HL-60/S4 treated with retinoic acid at 250 ng/mL for 4 days and 3 days (cell line): ENCODE results near the gene ZBTB37.
"Not testable (repeated sequence)": the region's sequence is repeated elsewhere in the genome, so short reads cannot be mapped to it uniquely, and the experiment has no call there.

ENCODE experiments used
- in situ Hi-C: fragments of 300-500 bp; cut with MboI; formaldehyde crosslinking; loops from 2 replicates; pipeline ENCODE4 v1.7.0; 2022; ENCODE audit warnings: low sequenced_read_pairs

Gene ZBTB37

GRCh38 chr1:173868266-173869020 lies at the start of gene ZBTB37:
Gene ZBTB37 (plus strand): TSS chr1:173868380. CDS start chr1:173870226, 1,846 bp downstream.
- in situ Hi-C loops = no loop called here

- in situ Hi-C loops = no loop called here
Measured at GRCh38 chr1:173818459-173818858, 49.7 kb upstream of the ZBTB37 start.

DNA sequence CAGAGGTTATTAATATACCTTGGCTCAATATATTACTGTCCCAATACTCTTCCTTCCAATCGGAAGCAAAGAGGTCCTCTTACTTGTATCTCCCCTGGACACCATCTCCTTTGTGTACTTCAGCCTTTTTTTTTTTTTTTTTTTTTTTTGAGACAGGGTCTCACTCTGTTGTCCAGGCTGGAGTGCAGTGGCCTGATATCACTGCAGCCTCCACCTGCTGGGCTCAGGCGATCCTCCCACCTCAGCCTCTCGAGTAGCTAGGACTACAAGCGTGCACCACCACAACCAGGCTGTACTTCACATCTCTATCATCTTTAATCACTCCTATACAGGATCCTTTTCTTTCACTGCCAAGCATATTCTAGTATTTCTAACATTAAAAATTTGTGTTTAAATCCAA lies 46.5 kb upstream of the ZBTB37 start:
- in situ Hi-C loops = no loop called here

GRCh38 chr1:173823781-173824314 lies 44.3 kb upstream of the ZBTB37 start:
- in situ Hi-C loops = no loop called here

- in situ Hi-C loops = loop anchor here (25.0 kb wide), 2 partner anchors 387 to 1087 kb away; no protein-coding TSS in a partner anchor
Measured at GRCh38 chr1:173824315-173825081, 43.7 kb upstream of the ZBTB37 start, which contains the start of the genes CENPL and DARS2. Gene CENPL (minus strand): TSS chr1:173824883. CDS start chr1:173811299, 13,584 bp downstream. Gene DARS2 (plus strand): TSS chr1:173824673. CDS start chr1:173825230, 557 bp downstream.

- in situ Hi-C loops = loop anchor here (25.0 kb wide), 2 partner anchors 390 to 1090 kb away; no protein-coding TSS in a partner anchor
Measured at GRCh38 chr1:173827611-173828010, 40.6 kb upstream of the ZBTB37 start.

DNA sequence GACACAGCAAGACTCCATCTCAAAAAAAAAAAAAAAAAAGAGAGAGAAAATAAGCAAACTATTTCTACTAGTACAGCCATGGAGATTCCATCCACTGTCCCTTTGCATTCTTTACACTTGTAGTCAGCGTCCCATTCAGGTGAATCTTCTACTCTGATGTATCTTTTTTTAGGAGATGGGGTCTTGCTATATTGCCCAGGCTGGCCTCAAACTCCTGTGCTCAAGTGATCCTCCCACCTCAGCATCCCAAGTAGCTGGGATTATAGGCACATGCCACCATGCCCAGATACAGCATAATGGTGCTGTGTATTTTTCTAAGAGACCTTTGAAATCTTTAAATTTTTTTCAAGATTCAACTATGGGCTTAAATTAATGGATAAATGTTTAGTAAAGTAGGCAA lies 35.4 kb upstream of the ZBTB37 start:
- in situ Hi-C loops = loop anchor here (25.0 kb wide), 2 partner anchors 395 to 1095 kb away; no protein-coding TSS in a partner anchor

DNA sequence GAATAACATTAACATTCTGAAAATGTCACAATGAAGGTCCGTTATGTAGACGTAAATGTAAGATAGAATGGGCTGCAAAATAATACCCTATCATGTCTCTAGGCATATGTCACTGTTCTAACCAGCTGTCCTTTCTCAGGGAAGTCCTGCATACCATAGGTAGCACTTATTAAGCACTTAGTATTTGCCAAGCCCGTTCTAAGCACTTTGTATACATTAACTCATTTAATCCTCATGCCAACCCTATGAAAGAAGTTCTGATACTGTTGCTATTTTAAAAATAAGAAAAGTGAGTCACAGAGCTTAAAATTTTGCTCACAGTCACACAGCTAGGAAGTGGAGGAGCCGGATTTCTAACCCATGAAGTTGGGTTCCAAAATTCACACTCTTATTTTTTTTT lies 16.1 kb upstream of the ZBTB37 start:
- in situ Hi-C loops = no loop called here

GRCh38 chr1:173853074-173853473 lies 15.1 kb upstream of the ZBTB37 start:
- in situ Hi-C loops = no loop called here

GRCh38 chr1:173856014-173856413 lies 12.2 kb upstream of the ZBTB37 start:
- in situ Hi-C loops = no loop called here

DNA sequence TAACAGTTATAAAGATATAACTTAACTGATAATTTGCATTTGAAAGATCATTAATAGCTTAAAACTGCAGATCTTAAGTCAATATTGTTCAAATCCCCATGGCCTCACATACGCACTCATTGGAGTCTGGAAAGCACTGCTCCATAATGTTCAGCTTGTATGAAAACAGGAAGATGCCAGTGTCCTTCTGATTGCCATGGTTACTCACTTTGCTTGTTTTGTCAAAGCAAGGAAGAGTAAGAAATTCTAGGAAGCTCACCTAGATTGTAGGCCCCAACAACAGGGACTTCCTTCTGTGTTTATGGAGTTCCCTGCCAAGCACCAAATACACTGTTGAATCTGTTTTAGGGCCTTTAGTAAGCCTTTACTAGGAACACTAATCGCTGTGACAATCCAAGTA lies 11.3 kb upstream of the ZBTB37 start:
- in situ Hi-C loops = no loop called here

DNA sequence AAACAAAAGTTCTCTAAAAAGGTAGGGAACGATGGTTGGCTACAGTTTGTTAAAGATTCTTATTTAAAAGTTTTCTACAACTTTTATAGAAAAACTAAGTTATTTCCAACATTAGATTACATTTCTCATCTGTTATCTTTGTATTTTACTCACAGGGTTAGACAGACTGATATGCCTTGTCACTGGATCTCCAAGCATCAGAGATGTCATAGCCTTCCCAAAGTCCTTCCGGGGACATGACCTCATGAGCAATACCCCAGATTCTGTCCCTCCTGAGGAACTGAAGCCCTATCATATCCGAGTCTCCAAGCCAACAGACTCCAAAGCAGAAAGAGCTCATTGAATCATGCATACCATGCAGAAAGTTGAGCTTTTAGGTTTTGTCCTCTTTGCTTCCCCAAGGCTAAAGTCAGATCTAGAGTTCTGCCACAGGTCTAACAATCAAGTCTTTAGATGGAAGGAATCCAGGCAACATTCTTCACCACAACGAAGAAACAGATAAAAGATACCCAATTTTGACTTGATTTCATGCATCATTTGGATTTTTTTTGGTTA lies 10.7 kb upstream of the ZBTB37 start:
- in situ Hi-C loops = no loop called here

DNA sequence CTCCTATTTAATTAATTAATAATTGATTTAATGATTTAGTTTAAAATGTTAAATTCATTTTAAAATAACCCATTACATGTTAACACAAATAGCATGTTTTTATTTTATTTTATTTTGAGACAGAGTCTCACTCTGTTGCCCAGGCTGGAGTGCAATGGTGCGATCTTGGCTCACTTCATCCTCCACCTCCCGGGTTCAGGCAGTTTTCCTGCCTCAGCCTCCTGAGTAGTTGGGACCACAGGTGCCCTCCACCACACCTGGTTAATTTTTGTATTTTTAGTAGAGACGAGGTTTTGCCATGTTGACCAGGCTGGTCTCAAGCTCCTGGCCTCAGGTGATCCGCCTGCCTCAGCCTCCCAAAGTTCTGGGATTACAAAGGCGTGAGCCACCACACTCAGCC lies 8.6 kb upstream of the ZBTB37 start:
- in situ Hi-C loops = not testable (repeated sequence)

- in situ Hi-C loops = no loop called here
Measured at GRCh38 chr1:173860065-173860464, 8.1 kb upstream of the ZBTB37 start.

DNA sequence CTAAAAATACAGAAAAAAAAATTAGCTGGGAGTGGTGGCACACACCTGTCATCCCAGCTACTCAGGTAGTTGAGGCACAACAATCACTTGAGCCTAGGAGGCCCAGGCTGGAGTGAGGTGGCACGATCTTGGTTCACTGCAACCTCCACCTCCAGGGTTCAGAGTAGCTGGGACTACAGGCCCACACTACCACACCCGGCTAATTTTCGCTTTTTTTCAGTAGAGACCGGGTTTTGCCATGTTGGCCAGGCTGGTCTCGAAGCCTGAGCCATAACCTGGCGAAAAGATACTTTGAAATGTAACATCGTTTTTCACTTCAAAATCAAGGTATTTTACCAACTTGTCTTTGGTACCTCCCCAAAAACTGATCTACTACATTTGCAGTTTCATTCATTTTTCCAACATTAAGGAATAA lies 6.4 kb upstream of the ZBTB37 start:
- in situ Hi-C loops = no loop called here

GRCh38 chr1:173862146-173862768 lies 5.9 kb upstream of the ZBTB37 start:
- in situ Hi-C loops = not testable (repeated sequence)

- in situ Hi-C loops = no loop called here
Measured at GRCh38 chr1:173862769-173863223, 5.4 kb upstream of the ZBTB37 start.

DNA sequence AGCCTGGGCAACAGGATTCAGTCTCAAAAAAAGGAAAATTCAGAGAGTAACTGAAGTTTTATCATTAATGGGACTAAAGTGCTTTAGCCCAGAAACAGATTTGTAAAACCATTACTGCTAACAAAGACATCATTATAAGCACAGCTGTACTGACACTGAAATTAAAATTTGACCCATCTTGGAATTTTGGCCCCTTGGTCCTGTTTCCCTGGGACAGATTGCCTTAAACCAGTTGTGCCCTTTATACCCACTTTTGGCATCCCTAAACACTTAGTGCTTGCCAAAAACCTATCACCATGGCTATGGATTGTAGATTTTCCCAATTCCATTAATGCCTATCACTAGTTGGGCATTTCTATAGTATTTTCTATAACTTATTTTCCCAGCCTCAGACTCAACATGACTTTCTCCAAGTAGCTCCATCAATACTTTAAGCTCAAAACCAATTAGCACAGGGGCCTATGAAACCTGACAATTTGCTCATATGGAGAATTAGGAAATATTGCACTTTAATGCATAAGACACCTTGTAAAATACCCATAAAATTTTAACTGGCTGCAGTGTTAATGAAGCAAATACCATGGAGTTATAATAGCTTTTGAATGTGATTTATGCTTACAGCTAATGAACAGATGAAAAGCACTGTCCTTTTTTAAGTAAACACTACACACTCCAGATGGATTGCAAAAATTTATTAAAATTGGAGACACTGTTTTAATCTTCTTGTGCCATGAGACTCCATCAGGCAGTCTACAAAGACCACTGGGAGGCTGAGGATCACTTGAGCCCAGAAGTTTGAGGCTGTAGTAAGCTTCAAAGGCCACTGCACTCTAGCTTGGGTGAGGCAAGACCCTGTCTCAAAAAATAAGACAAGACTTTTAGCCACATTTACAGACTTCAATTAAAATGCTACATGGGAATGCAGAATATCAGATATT lies 4.7 kb upstream of the ZBTB37 start:
- in situ Hi-C loops = no loop called here

DNA sequence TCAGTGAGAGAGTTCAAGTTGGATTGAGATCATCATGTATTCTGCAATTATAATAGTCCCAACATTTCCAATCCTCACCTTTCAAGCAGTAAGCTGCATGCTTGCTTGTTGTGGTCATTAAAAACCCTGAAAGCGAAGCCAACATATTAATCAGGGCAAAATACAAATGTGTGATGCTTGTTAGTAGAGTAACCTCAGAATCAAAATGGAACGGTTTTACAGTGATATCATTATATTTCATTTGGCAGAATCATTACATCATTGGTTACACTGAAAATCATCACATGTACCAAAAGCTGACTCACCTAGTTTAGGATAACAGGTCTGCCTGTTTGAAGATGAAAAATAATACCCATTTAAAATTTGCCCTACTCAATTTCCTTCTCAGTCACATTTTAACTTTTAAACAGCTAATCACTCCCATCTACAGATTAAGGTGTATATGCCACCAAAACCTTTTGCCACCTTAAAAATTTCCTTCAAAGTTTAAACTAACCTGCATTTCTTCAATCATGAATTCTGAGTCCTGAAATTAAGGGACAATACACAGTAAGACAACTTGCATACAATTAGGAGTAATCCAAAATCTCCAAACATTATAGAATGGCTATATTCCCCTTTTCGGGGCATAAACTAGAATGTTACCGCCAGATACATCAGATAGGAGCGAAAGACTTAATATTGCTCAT lies 3.9 kb upstream of the ZBTB37 start:
- in situ Hi-C loops = no loop called here
